Activated CD8-positive, alpha-beta T cell treated with anti-CD3 and anti-CD28 coated beads, Interleukin-2, amount 10 ng/mL, durations not matched to agents 7 days and 5 days (primary cell): ENCODE data around the gene KRT16. TPM values are rescaled to one million over a fixed set of nuclear protein-coding genes. Genes with fewer than 3 reads are reported as not detected.

Experiments used
- ATAC-seq: fragments of 150-1000 bp; cut with Tn5 transposase; one replicate; pipeline ENCODE4 v1.10.0; 2021; ENCODE audit warnings: moderate library complexity
- CTCF ChIA-PET: fragments of 350-600 bp; sonication (Branson Sonifier 250); formaldehyde crosslinking; loops from one replicate; lab custom pipeline; 2021; ENCODE audit warnings: antibody characterized with exemption; lab: Charles Lee
- POLR2A ChIA-PET: fragments of 350-600 bp; sonication (Branson Sonifier 250); formaldehyde crosslinking; loops from one replicate; lab custom pipeline; 2021; ENCODE audit warnings: antibody characterized with exemption; lab: Charles Lee
- DNase-seq: peaks from one replicate; pipeline ENCODE4 v3.0.0-alpha.2; 2020
- H3K27ac Mint-ChIP-seq: one replicate; pipeline ENCODE4 v1.8.0; 2021; ENCODE audit warnings: mild to moderate bottlenecking, mixed read lengths
- H3K27me3 Mint-ChIP-seq: one replicate; pipeline ENCODE4 v1.8.0; 2021; ENCODE audit warnings: low read depth, mixed read lengths
- H3K36me3 Mint-ChIP-seq: one replicate; pipeline ENCODE4 v1.8.0; 2021; ENCODE audit warnings: low read depth, mixed read lengths
- H3K4me1 Mint-ChIP-seq: one replicate; pipeline ENCODE4 v1.8.0; 2021; ENCODE audit warnings: low read depth, mixed read lengths
- H3K4me3 Mint-ChIP-seq: one replicate; pipeline ENCODE4 v1.8.0; 2021; ENCODE audit warnings: mild to moderate bottlenecking, mixed read lengths
- H3K9me3 Mint-ChIP-seq: one replicate; pipeline ENCODE4 v1.8.0; 2022; ENCODE audit warnings: mixed read lengths; ENCODE audit not compliant: insufficient read depth
- total RNA-seq, 2 experiments: library from RNA; stranded (reverse); gene quantifications; one replicate each; pipeline ENCODE4 v1.2.3, GENCODE V29; 2021

The KRT16 gene
- total RNA-seq, 2 experiments from 2014 or later: not detected

DNA sequence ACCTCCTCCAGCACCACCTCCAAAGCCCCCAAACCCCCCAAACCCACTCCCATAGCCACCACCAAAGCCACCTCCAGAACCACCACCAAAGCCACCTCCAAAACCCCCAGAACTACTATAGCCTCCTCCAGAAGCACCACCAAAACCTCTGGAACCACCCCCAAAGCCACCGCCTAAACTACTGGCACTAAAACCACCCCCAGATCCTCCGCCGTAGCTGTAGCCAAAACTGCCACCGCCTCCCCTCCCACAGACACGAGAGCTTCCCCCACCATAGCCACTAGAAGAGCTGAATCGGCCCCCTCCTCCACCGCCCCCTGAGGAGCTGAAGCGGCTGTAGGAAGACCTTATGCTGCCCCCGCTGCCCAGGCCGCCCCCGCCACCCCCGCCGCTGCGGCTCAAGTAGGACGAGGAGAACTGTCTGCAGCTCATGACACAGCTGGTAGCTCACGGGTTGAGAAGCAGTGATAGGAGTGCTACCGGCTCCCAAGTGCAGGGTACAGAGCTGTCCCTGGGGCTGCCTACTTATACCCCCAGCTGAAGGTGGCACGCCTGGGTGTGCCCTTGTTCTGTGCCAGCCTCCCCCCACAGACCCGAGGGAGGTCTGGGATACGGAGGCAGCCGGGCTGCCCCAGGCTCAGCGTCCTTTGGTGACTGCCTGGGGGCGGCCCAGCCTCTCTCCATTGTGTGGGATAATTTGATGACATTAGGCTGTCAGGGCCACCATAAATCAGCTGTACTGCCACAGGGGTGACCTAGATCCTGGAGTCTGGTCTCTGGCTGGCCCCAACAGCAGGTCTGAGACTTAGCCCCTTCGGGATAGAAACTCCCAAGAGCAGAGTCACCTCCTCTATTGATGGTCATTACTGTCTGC lies 40.8 kb downstream of the KRT16 start, which contains the start of gene KRT9:
Gene KRT9 (minus strand): TSS at position 499 of the 874 bp plus-strand sequence. CDS start 67 bp downstream, at position 432.
- Mint-ChIP-seq H3K4me1 (peaks cover 8% of the 10 kb centered on the region), H3K27ac (no peak within 1 kb of the TSS), H3K4me3 (no peak within 1 kb of the TSS), H3K27me3 (peaks cover 18% of the 10 kb centered on the region), H3K9me3 (peaks cover 8% of the 10 kb centered on the region), H3K36me3 (peaks cover 5% of the 10 kb centered on the region)
- CTCF ChIA-PET: no interaction called here
- POLR2A ChIA-PET: no interaction called here
- no peak for ATAC-seq
- DNase-seq: no peak

DNA sequence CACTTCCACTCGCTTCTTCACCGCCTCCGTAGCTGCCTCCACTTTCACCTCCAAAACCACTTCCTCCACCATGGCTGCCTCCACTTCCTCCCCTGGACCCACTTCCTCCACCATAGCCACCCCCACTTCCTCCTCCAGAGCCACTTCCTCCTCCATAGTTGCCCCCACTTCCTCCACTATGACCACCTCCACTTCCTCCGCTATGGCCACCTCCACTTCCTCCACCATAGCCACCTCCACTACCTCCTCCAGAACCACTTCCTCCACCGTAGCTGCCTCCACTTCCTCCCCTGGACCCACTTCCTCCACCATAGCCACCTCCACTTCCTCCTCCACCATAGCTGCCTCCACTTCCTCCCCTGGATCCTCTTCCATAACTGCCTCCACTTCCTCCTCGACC lies 45.2 kb downstream of the KRT16 start:
- DNase-seq (peak; percentile 28), ATAC-seq (no peak)
- peaks cover 8% of the 10 kb centered on the region for H3K9me3 Mint-ChIP-seq
- no peak overlapping the region for H3K4me3 Mint-ChIP-seq
- peaks cover 5% of the 10 kb centered on the region for H3K36me3 Mint-ChIP-seq
- ChIA-PET POLR2A (no interaction called here), CTCF (interaction anchor here (0.7 to 4.9 kb wide), 5 partner anchors 12 to 244 kb away, joined by 3 to 31 read pairs (median 11); partner anchors contain the start of gene P3H4)
- peaks cover 8% of the 10 kb centered on the region for H3K4me1 Mint-ChIP-seq
- H3K27me3 Mint-ChIP-seq: peaks cover 26% of the 10 kb centered on the region
- peak overlapping the region; percentile 87 for H3K27ac Mint-ChIP-seq

DNA sequence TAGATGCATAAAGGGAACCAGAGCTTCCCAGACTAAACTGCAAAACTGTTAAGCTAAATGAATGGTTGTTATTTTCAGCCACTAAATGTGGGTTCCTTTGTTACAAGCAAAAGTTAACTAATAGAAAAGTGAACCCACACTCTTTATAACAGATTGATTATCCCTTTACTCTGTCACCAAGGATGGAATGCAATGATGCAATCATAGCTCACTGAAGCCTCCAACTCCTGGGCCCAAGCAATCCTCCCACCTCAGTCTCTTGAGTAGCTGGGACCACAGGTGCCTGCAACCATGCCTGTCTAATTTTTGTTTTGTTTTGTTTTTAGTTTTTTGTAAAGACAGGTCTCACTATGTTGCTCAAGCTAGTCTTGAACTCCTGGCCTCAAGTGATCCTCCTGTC lies 47.2 kb downstream of the KRT16 start:
- DNase-seq: no peak
- no peak for ATAC-seq
- H3K36me3 Mint-ChIP-seq: peaks cover 5% of the 10 kb centered on the region
- H3K4me1 Mint-ChIP-seq: peaks cover 8% of the 10 kb centered on the region
- ChIA-PET POLR2A (no interaction called here), CTCF (interaction anchor here (1.2 to 4.9 kb wide), 4 partner anchors 16 to 243 kb away, joined by 4 to 31 read pairs (median 11); no protein-coding TSS in a partner anchor)
- peaks cover 8% of the 10 kb centered on the region for H3K9me3 Mint-ChIP-seq
- no peak overlapping the region for H3K27ac Mint-ChIP-seq
- peaks cover 30% of the 10 kb centered on the region for H3K27me3 Mint-ChIP-seq
- H3K4me3 Mint-ChIP-seq: no peak overlapping the region

DNA sequence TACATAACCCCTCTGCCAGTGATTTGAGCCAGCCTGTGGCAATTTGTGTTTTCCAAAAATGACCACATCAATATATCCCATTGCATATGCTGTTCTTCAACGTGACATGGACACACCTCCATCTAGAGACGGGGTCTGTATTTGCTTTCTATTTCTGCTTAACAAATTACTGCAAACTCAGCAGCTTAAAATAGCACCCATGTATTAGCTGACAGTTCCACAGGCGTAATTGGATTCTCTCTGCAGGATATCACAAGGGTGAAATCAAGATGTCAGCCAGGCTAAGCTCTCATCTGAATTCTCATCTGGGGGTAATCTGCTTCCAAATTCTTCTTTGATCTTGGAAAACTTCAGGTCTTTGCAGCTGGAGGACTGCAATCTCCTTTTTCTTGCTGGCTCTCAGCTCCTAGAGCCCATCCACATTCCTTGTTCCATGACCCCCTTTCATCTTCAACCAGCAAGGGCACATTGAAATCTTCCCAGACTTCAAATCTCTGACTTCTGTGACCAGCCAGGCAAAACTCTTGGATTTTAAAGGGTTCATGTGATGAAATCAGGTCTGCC lies 48.9 kb downstream of the KRT16 start:
- Mint-ChIP-seq H3K27me3 (peaks cover 33% of the 10 kb centered on the region), H3K4me1 (peaks cover 8% of the 10 kb centered on the region), H3K9me3 (peaks cover 8% of the 10 kb centered on the region), H3K36me3 (peaks cover 5% of the 10 kb centered on the region), H3K27ac (no peak overlapping the region), H3K4me3 (no peak overlapping the region)
- no peak for DNase-seq
- POLR2A ChIA-PET: no interaction called here
- ATAC-seq: no peak
- CTCF ChIA-PET: interaction anchor here (1.1 to 4.9 kb wide), 4 partner anchors 14 to 102 kb away, joined by 3 to 31 read pairs (median 8); no protein-coding TSS in a partner anchor

DNA sequence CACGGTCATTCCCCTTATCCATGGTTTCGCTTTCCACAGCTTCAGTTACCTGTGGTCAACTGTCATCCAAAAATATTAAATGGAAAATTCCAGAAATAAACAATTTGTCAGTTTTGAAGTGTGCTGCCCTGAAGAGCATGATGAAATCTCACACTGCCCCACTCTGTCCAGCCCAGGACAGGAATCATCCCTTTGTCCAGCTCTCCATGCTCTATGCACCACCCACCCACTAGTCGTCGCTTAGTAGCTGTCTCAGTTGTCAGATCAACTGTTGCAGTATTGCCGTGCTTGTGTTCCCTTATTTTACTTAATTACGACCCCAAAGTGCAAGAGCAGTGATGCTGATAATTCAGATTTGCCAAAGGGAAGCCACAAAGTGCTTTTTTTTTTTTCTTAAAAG lies 51.0 kb downstream of the KRT16 start:
- Mint-ChIP-seq H3K4me1 (no peaks in the 10 kb centered on the region), H3K4me3 (no peak overlapping the region), H3K36me3 (no peaks in the 10 kb centered on the region), H3K27me3 (peaks cover 35% of the 10 kb centered on the region), H3K27ac (no peak overlapping the region), H3K9me3 (no peaks in the 10 kb centered on the region)
- ChIA-PET CTCF (interaction anchor here (2.6 kb wide), 1 partner anchor 12 kb away, joined by 19 read pairs; no protein-coding TSS in a partner anchor), POLR2A (no interaction called here)
- ATAC-seq (no peak), DNase-seq (no peak)

Other genes with a start within 250 kb of the KRT16 start
- gene KRT33B, start 243.0 kb downstream of the KRT16 start, total RNA-seq: not detected
- not detected for gene KRT34, start 230.5 kb downstream of the KRT16 start, total RNA-seq
- not detected for gene KRT31, start 215.2 kb downstream of the KRT16 start, total RNA-seq
- gene KRT37, start 188.2 kb downstream of the KRT16 start, total RNA-seq: not detected
- gene KRT38, start 171.8 kb downstream of the KRT16 start, total RNA-seq: not detected
- not detected for gene KRT32, start 145.4 kb downstream of the KRT16 start, total RNA-seq
- gene KRT35, start 131.6 kb downstream of the KRT16 start, total RNA-seq: not detected
- not detected for gene KRT36, start 122.9 kb downstream of the KRT16 start, total RNA-seq
- not detected for gene KRT13, start 107.2 kb downstream of the KRT16 start, total RNA-seq
- gene KRT15, start 93.9 kb downstream of the KRT16 start, total RNA-seq: not detected
- gene KRT19, start 84.5 kb downstream of the KRT16 start, total RNA-seq: not detected
- gene KRT9, start 40.7 kb downstream of the KRT16 start, total RNA-seq: not detected
- gene KRT14, start 25.9 kb downstream of the KRT16 start, total RNA-seq: not detected
- gene KRT17, start 11.8 kb upstream of the KRT16 start, total RNA-seq: not detected
- 100 to 1,000 TPM; 661 to 670 TPM for gene EIF1, start 76.1 kb upstream of the KRT16 start, total RNA-seq
- not detected for gene GAST, start 99.6 kb upstream of the KRT16 start, total RNA-seq
- under 1 TPM; 0.08 to 0.11 TPM for gene HAP1, start 121.9 kb upstream of the KRT16 start, total RNA-seq
- gene JUP, start 173.9 kb upstream of the KRT16 start, total RNA-seq: 1 to 10 TPM; 5.2 to 6.0 TPM
- gene P3H4, start 199.2 kb upstream of the KRT16 start, total RNA-seq: 1 to 10 TPM; 2.7 to 3.5 TPM
- gene FKBP10, start 200.2 kb upstream of the KRT16 start, total RNA-seq: not detected
- 10 to 100 TPM; 15.7 to 17.8 TPM for gene NT5C3B, start 223.5 kb upstream of the KRT16 start, total RNA-seq
- not detected for gene KLHL10, start 225.1 kb upstream of the KRT16 start, total RNA-seq